GM12878 (cell line): ENCODE data around the gene SPINDOC. TPM values are rescaled to one million over a fixed set of nuclear protein-coding genes. Genes with fewer than 3 reads are reported as not detected.

Experiments used
- ATAC-seq: fragments of 200-7000 bp; cut with Tn5 transposase; 3 replicates; pipeline ENCODE4 v1.9.1; 2020; ENCODE audit warnings: mild to moderate bottlenecking, moderate library complexity
- BruUV-seq: library from RNA; stranded (reverse); fragments of 400-500 nt; replicated peaks from 2 replicates; lab custom pipeline; 2021; lab: Mats Ljungman, UMichigan
- CTCF ChIA-PET: fragments of 300-600 bp; sonication (Branson Sonifier 250); formaldehyde crosslinking; extraction: SDS; loops from one replicate; lab custom pipeline; 2021; ENCODE audit warnings: inconsistent platforms; lab: Yijun Ruan, JAX
- POLR2A ChIA-PET: fragments of 350-600 bp; formaldehyde crosslinking; extraction: SDS; loops from one replicate; lab custom pipeline; 2021; ENCODE audit warnings: inconsistent platforms; lab: Charles Lee
- RAD21 ChIA-PET: fragments of 300-600 bp; sonication (Branson Sonifier 250); formaldehyde crosslinking; loops from one replicate; lab custom pipeline; 2023; ENCODE audit warnings: antibody characterized with exemption; ENCODE audit not compliant: unreplicated experiment; lab: Charles Lee
- SMC1A ChIA-PET: fragments of 300-600 bp; sonication (Branson Sonifier 250); formaldehyde crosslinking; loops from one replicate; lab custom pipeline; 2023; ENCODE audit not compliant: unreplicated experiment, uncharacterized antibody; lab: Charles Lee
- DNase-seq: peaks from one replicate; pipeline ENCODE4 v3.0.0-alpha.2; 2011; ENCODE audit warnings: low read depth, low spot score
- FAIRE-seq: peaks from 3 replicates; lab custom pipeline; 2011; peaks lifted over from hg19 to GRCh38; lab: Jason Lieb, UNC
- H2AFZ ChIP-seq: 2 replicates; pipeline ENCODE4 v1.6.0; 2011; ENCODE audit warnings: low read depth, low read length, control low read depth; ENCODE audit not compliant: control insufficient read depth
- H3K27ac ChIP-seq: 2 replicates; pipeline ENCODE4 v1.5.1; 2011; ENCODE audit warnings: control low read depth; ENCODE audit not compliant: control insufficient read depth, insufficient read depth
- H3K27me3 ChIP-seq, 2 experiments: replicated peaks in 1 of 2; 2 replicates each; pipeline versions ENCODE4 v1.6.0 to v1.6.1; 2011; ENCODE audit warnings: low read length in 1 of 2; ENCODE audit not compliant: control insufficient read depth in 2 of 2, insufficient read depth in 2 of 2
- H3K36me3 ChIP-seq, 2 experiments: 2 replicates each; pipeline ENCODE4 v1.5.1; 2011; ENCODE audit warnings: low read length in 1 of 2; ENCODE audit not compliant: control insufficient read depth in 2 of 2, insufficient read depth in 2 of 2
- H3K4me1 ChIP-seq: 2 replicates; pipeline ENCODE4 v1.6.1; 2011; ENCODE audit warnings: mild to moderate bottlenecking, low read length, moderate library complexity, mixed read lengths; ENCODE audit not compliant: control insufficient read depth, insufficient read depth
- H3K4me2 ChIP-seq: 2 replicates; pipeline ENCODE4 v1.6.0; 2011; ENCODE audit warnings: control low read depth; ENCODE audit not compliant: control insufficient read depth, insufficient read depth
- H3K4me3 ChIP-seq: fragments of 200-600 bp; sonication (generic); 2 replicates; pipeline ENCODE4 v1.5.1; 2016
- H3K79me2 ChIP-seq: 2 replicates; pipeline ENCODE4 v1.6.0; 2011; ENCODE audit warnings: low read length; ENCODE audit not compliant: control insufficient read depth, insufficient read depth
- H3K9ac ChIP-seq: 2 replicates; pipeline ENCODE4 v1.8.0; 2011; ENCODE audit warnings: low read length, control low read depth, mixed read lengths; ENCODE audit not compliant: control insufficient read depth, insufficient read depth
- H3K9me3 ChIP-seq: replicated peaks from 3 replicates; pipeline ENCODE4 v1.5.1; 2011; ENCODE audit warnings: mild to moderate bottlenecking, low read length; ENCODE audit not compliant: control insufficient read depth, insufficient read depth
- H4K20me1 ChIP-seq: 2 replicates; pipeline ENCODE4 v1.6.0; 2011; ENCODE audit not compliant: control insufficient read depth, insufficient read depth
- KLF5 ChIP-seq: fragments of 450-650 bp; IDR thresholded peaks from 2 replicates; pipeline ENCODE4 v1.6.1; 2014; ENCODE audit warnings: mild to moderate bottlenecking; ENCODE audit not compliant: partially characterized antibody
- PAX8 ChIP-seq: fragments of 450-650 bp; IDR thresholded peaks from 2 replicates; pipeline ENCODE4 v1.6.1; 2017; ENCODE audit warnings: mild to moderate bottlenecking, moderate library complexity
- POLR2A ChIP-seq: IDR thresholded peaks from 2 replicates; pipeline ENCODE4 v1.6.1; 2011; ENCODE audit warnings: low read depth, mild to moderate bottlenecking, low read length
- WGBS: methylation state at CpG from one replicate; pipeline ENCODE4 v1.1.6; 2016; ENCODE audit warnings: low lambda C conversion rate; ENCODE audit not compliant: insufficient replicate concordance, insufficient coverage; ENCODE audit errors: missing lambda C conversion rate; 5-methylcytosine and 5-hydroxymethylcytosine counted together
- in situ Hi-C: fragments of 300-500 bp; cut with MboI; formaldehyde crosslinking; loops from 9 replicates; pipeline ENCODE4 v1.14.3; 2018; ENCODE audit warnings: mixed read lengths
- intact Hi-C: fragments of 100-400 bp; cut with micrococcal nuclease; formaldehyde crosslinking; loops from one replicate; pipeline ENCODE4 v1.14.2; 2022; ENCODE audit not compliant: unreplicated experiment
- polyA plus RNA-seq, 11 experiments: library from polyadenylated mRNA; depleted of rRNA in 4 of 11; unstranded in 6 of 11; stranded (reverse) in 5 of 11; fragments of >200 nt; fragmentation: Nextera tagmentation in 4 of 11; fragmentation: Illumina TruSeq in 1 of 11; extraction: Ambion mirVana in 4 of 11; extraction: Trizol in 1 of 11; gene quantifications; 1 replicate in 1 of 11; 2 replicates in 10 of 11; pipeline versions ENCODE4 v1.2.1 to v1.2.3, GENCODE V29; 2011 to 2016; ENCODE audit warnings: inconsistent platforms in 2 of 11, missing spikeins in 2 of 11, low read depth in 1 of 11
- total RNA-seq, 4 experiments: library from RNA; depleted of rRNA in 3 of 4; stranded (reverse); fragments of >200 nt in 3 of 4; fragmentation: Illumina TruSeq in 1 of 4; extraction: Trizol in 1 of 4; gene quantifications; 2 replicates each; pipeline versions ENCODE4 v1.2.1 to v1.2.3, GENCODE V29; 2013 to 2021
- TF ChIP-seq, protein P1 (sequence below): fragments of 150-350 bp; IDR thresholded peaks from 2 replicates; pipeline ENCODE4 v1.6.1; 2016; ENCODE audit warnings: low read depth, low read length
- TF ChIP-seq, protein P2 (sequence below): fragments of 450-650 bp; IDR thresholded peaks from 2 replicates; pipeline ENCODE4 v1.6.1; 2017; ENCODE audit warnings: mild to moderate bottlenecking, low read depth, inconsistent platforms; ENCODE audit not compliant: poor library complexity, severe bottlenecking

Gene SPINDOC
- total and polyA plus RNA-seq, 10 of the 15 experiments (the other 5 are each of a cell fraction or from before 2014, with no cell fraction given): 0.88 to 38.2 (median 16.9) TPM

DNA sequence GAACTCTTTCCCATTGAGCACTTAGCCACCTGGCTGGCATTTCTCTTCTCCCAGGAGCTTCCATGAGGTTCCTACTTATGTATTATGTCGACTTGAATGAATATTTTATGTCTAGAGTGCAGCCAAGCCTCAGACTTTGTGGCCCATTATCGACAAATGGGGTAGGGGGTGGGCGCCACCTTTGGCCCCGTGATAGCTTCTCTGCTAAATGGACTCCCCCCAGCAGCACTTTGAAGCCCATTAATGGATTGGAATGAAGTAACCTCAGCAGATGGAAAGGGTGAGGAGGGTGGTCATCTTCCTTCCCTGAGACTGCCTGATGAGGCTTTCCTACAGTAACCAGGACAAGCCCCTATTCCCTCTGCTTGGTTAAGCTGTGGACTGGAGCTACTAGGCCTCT lies 31.6 kb downstream of the SPINDOC start:
- H2AFZ ChIP-seq: no peak overlapping the region
- DNase-seq: no peak
- intact Hi-C loops: no loop called here
- no TSS peak for BruUV-seq
- ChIA-PET CTCF (interaction anchor here (1.3 to 4.3 kb wide), 6 partner anchors 8 to 101 kb away, joined by 3 to 14 read pairs (median 6); no protein-coding TSS in a partner anchor), POLR2A (interaction anchor here (0.7 to 1.3 kb wide), 3 partner anchors 8 to 17 kb away, joined by 3 to 4 read pairs (median 3); no protein-coding TSS in a partner anchor), SMC1A (interaction anchor here (0.9 to 18.4 kb wide), 7 partner anchors 8 to 103 kb away, joined by 3 to 234 read pairs (median 6); no protein-coding TSS in a partner anchor), RAD21 (interaction anchor here (1.1 to 1.8 kb wide), 2 partner anchors 8 to 11 kb away, joined by 3 to 6 read pairs; no protein-coding TSS in a partner anchor)
- in situ Hi-C loops: no loop called here
- H4K20me1 ChIP-seq: peaks cover 9% of the 10 kb centered on the region
- no peak overlapping the region; the same call in 1 of the 2 replicates for H3K4me2 ChIP-seq
- TF ChIP-seq POLR2A: no peak
- no peaks in the 10 kb centered on the region for H3K9me3 ChIP-seq
- H3K27me3 ChIP-seq: no peaks in the 10 kb centered on the region
- no peak overlapping the region for H3K9ac ChIP-seq
- no peak overlapping the region for H3K4me3 ChIP-seq
- H3K4me1 ChIP-seq: peaks cover 9% of the 10 kb centered on the region; the same call in 1 of the 2 replicates
- WGBS: 84% methylated on average over 4 of the region's 4 CpGs
- H3K79me2 ChIP-seq: peaks cover 80% of the 10 kb centered on the region
- no peak for FAIRE-seq
- H3K27ac ChIP-seq: no peak overlapping the region
- peaks cover 0 to 13% of the 10 kb centered on the region in 2 experiments; a peak in 3 of 4 replicates for H3K36me3 ChIP-seq
- no peak for ATAC-seq

DNA sequence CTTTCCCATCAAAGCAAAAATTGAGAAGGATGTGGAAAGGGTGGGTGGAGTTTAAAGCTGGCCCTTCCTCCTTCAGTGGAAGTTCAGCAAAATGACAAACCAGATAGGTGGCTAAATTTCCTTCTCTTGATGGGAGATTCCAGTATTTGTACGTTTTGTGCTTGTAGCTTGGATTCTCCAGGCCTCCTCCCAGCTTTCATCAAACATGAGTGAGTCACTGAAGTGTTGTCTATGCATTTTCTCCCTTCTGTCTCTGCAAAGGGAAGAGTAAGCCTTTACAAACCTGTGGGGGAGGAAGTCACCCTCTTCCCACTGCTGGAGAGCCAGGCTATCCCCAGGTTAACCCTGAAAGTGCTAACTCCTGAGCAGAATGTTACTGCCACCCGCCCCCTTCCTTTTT lies 32.0 kb downstream of the SPINDOC start:
- ChIA-PET POLR2A (interaction anchor here (1.3 kb wide), 1 partner anchor 11 kb away, joined by 3 read pairs; no protein-coding TSS in a partner anchor), CTCF (interaction anchor here (0.8 to 4.3 kb wide), 4 partner anchors 25 to 100 kb away, joined by 3 to 14 read pairs (median 8); no protein-coding TSS in a partner anchor), SMC1A (interaction anchor here (0.9 to 18.4 kb wide), 5 partner anchors 9 to 102 kb away, joined by 3 to 234 read pairs (median 6); no protein-coding TSS in a partner anchor), RAD21 (interaction anchor here (0.7 to 1.1 kb wide), 2 partner anchors 11 to 77 kb away, joined by 3 read pairs; partner anchors contain the start of gene ZFTA)
- Histone ChIP-seq H3K9me3 (no peaks in the 10 kb centered on the region), H3K79me2 (peaks cover 78% of the 10 kb centered on the region), H3K4me3 (no peak overlapping the region), H3K4me2 (no peak overlapping the region), H3K27ac (no peak overlapping the region), H3K27me3 (no peaks in the 10 kb centered on the region), H4K20me1 (peaks cover 9% of the 10 kb centered on the region), H3K9ac (no peak overlapping the region), H2AFZ (no peak overlapping the region), H3K4me1 (peaks cover 10% of the 10 kb centered on the region), H3K36me3 (peaks cover 0 to 13% of the 10 kb centered on the region in 2 experiments; a peak in 3 of 4 replicates)
- no TSS peak for BruUV-seq
- in situ Hi-C loops (no loop called here), intact Hi-C loops (no loop called here)
- FAIRE-seq (no peak), DNase-seq (no peak), ATAC-seq (no peak)
- WGBS: 96% methylated on average over 2 of the region's 2 CpGs
- TF ChIP-seq, protein P1, sequence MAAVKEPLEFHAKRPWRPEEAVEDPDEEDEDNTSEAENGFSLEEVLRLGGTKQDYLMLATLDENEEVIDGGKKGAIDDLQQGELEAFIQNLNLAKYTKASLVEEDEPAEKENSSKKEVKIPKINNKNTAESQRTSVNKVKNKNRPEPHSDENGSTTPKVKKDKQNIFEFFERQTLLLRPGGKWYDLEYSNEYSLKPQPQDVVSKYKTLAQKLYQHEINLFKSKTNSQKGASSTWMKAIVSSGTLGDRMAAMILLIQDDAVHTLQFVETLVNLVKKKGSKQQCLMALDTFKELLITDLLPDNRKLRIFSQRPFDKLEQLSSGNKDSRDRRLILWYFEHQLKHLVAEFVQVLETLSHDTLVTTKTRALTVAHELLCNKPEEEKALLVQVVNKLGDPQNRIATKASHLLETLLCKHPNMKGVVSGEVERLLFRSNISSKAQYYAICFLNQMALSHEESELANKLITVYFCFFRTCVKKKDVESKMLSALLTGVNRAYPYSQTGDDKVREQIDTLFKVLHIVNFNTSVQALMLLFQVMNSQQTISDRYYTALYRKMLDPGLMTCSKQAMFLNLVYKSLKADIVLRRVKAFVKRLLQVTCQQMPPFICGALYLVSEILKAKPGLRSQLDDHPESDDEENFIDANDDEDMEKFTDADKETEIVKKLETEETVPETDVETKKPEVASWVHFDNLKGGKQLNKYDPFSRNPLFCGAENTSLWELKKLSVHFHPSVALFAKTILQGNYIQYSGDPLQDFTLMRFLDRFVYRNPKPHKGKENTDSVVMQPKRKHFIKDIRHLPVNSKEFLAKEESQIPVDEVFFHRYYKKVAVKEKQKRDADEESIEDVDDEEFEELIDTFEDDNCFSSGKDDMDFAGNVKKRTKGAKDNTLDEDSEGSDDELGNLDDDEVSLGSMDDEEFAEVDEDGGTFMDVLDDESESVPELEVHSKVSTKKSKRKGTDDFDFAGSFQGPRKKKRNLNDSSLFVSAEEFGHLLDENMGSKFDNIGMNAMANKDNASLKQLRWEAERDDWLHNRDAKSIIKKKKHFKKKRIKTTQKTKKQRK: no peak
- no peak for TF ChIP-seq KLF5
- TF ChIP-seq, protein P2, sequence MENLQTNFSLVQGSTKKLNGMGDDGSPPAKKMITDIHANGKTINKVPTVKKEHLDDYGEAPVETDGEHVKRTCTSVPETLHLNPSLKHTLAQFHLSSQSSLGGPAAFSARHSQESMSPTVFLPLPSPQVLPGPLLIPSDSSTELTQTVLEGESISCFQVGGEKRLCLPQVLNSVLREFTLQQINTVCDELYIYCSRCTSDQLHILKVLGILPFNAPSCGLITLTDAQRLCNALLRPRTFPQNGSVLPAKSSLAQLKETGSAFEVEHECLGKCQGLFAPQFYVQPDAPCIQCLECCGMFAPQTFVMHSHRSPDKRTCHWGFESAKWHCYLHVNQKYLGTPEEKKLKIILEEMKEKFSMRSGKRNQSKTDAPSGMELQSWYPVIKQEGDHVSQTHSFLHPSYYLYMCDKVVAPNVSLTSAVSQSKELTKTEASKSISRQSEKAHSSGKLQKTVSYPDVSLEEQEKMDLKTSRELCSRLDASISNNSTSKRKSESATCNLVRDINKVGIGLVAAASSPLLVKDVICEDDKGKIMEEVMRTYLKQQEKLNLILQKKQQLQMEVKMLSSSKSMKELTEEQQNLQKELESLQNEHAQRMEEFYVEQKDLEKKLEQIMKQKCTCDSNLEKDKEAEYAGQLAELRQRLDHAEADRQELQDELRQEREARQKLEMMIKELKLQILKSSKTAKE: no peak
- TF ChIP-seq PAX8: no peak
